ENCODE data around the gene PRRX2.

Gene PRRX2

GRCh38 chr9:129682381-129682780, 16.9 kb downstream of the PRRX2 start:
- no peak for DNase-seq

- no peak for DNase-seq
Observed at GRCh38 chr9:129685220-129685932, 19.9 kb downstream of the PRRX2 start.

GRCh38 chr9:129685933-129686259, 20.4 kb downstream of the PRRX2 start:
- DNase-seq: no peak

- no peak for DNase-seq
Observed at GRCh38 chr9:129686736-129687135, 21.3 kb downstream of the PRRX2 start.

- no peak for DNase-seq
Observed at GRCh38 chr9:129687391-129687790, 21.9 kb downstream of the PRRX2 start.

- DNase-seq: no peak
Observed at GRCh38 chr9:129688285-129689043, 23.0 kb downstream of the PRRX2 start.

- no peak for DNase-seq
Observed at GRCh38 chr9:129692534-129692933, 27.1 kb downstream of the PRRX2 start.

GRCh38 chr9:129693741-129694140, 28.3 kb downstream of the PRRX2 start:
- no peak for DNase-seq

GRCh38 chr9:129694243-129694646, 28.8 kb downstream of the PRRX2 start:
- no peak for DNase-seq

GRCh38 chr9:129695870-129696269, 30.4 kb downstream of the PRRX2 start:
- no peak for DNase-seq

- DNase-seq: no peak
Observed at GRCh38 chr9:129696944-129697655, 31.7 kb downstream of the PRRX2 start.

GRCh38 chr9:129697656-129698253, 32.3 kb downstream of the PRRX2 start:
- no peak for DNase-seq

- DNase-seq: no peak
Observed at GRCh38 chr9:129698254-129698757, 32.9 kb downstream of the PRRX2 start.

- DNase-seq: no peak
Observed at GRCh38 chr9:129701054-129701453, 35.6 kb downstream of the PRRX2 start.

GRCh38 chr9:129701549-129701948, 36.1 kb downstream of the PRRX2 start:
- no peak for DNase-seq

GRCh38 chr9:129702589-129703520, 37.4 kb downstream of the PRRX2 start:
- DNase-seq: no peak

- DNase-seq: no peak
Observed at GRCh38 chr9:129703667-129704355, 38.4 kb downstream of the PRRX2 start.

- no peak for DNase-seq
Observed at GRCh38 chr9:129704807-129705206, 39.4 kb downstream of the PRRX2 start.

- DNase-seq: no peak
Observed at GRCh38 chr9:129708793-129709192, 43.3 kb downstream of the PRRX2 start.

GRCh38 chr9:129709438-129710168, 44.2 kb downstream of the PRRX2 start:
- DNase-seq: no peak

GRCh38 chr9:129710169-129710453, 44.7 kb downstream of the PRRX2 start:
- DNase-seq: no peak
